Mesenchymal stem cell (in vitro differentiated cells and primary cell): ENCODE data around the gene MAN2B2.

Source experiments
- DNase-seq: peaks from one replicate; pipeline ENCODE4 v3.0.0-alpha.2; 2013
- H2AFZ ChIP-seq: one replicate; pipeline ENCODE4 v1.6.1; 2013; ENCODE audit warnings: low read depth, mild to moderate bottlenecking, control low read depth, inconsistent platforms, low read length, moderate library complexity
- H2AK5ac ChIP-seq: 2 replicates; pipeline ENCODE4 v1.6.1; 2013; ENCODE audit warnings: low read length, moderate library complexity, mild to moderate bottlenecking, inconsistent platforms; ENCODE audit not compliant: severe bottlenecking
- H2BK120ac ChIP-seq: one replicate; pipeline ENCODE4 v1.6.1; 2013; ENCODE audit warnings: low read depth, mild to moderate bottlenecking, inconsistent platforms, low read length, moderate library complexity
- H2BK12ac ChIP-seq, 2 experiments: one replicate each; pipeline ENCODE4 v1.6.1; 2013; ENCODE audit warnings: inconsistent platforms in 2 of 2, low read length in 2 of 2, mild to moderate bottlenecking in 2 of 2, moderate library complexity in 2 of 2, control low read depth in 1 of 2
- H2BK15ac ChIP-seq: one replicate; pipeline ENCODE4 v1.6.1; 2013; ENCODE audit warnings: mild to moderate bottlenecking, low read depth, inconsistent platforms; ENCODE audit not compliant: poor library complexity, severe bottlenecking
- H2BK5ac ChIP-seq: 2 replicates; pipeline ENCODE4 v1.6.1; 2013; ENCODE audit warnings: low read depth, mild to moderate bottlenecking, low read length, control low read depth, inconsistent platforms; ENCODE audit not compliant: poor library complexity, severe bottlenecking
- H3K14ac ChIP-seq, 2 experiments: one replicate each; pipeline ENCODE4 v1.6.1; 2013; ENCODE audit warnings: inconsistent platforms in 2 of 2, low read length in 2 of 2, control low read depth in 1 of 2, mild to moderate bottlenecking in 1 of 2, moderate library complexity in 1 of 2
- H3K18ac ChIP-seq, 2 experiments: one replicate each; pipeline ENCODE4 v1.6.1; 2013; ENCODE audit warnings: inconsistent platforms in 2 of 2, low read length in 2 of 2, control low read depth in 1 of 2, low read depth in 1 of 2, mild to moderate bottlenecking in 1 of 2
- H3K23ac ChIP-seq, 2 experiments: one replicate each; pipeline ENCODE4 v1.6.1; 2013; ENCODE audit warnings: inconsistent platforms in 2 of 2, low read length in 2 of 2, mild to moderate bottlenecking in 2 of 2, moderate library complexity in 2 of 2, control low read depth in 1 of 2
- H3K27ac ChIP-seq: 2 replicates; pipeline ENCODE4 v1.5.1; 2013; ENCODE audit warnings: mild to moderate bottlenecking, moderate library complexity, low read length, control low read depth, inconsistent platforms; ENCODE audit not compliant: poor library complexity, severe bottlenecking
- H3K27me3 ChIP-seq, 2 experiments: 2 replicates each; pipeline versions ENCODE4 v1.6.1 to v1.7.0; 2013; ENCODE audit warnings: low read length in 2 of 2, mild to moderate bottlenecking in 2 of 2, moderate library complexity in 2 of 2, control low read depth in 1 of 2, inconsistent platforms in 1 of 2; ENCODE audit not compliant: control insufficient read depth in 1 of 2, insufficient read depth in 1 of 2
- H3K36me3 ChIP-seq, 2 experiments: 2 replicates each; pipeline versions ENCODE4 v1.6.1 to v1.7.0; 2013; ENCODE audit warnings: low read length in 2 of 2, control low read depth in 1 of 2, inconsistent platforms in 1 of 2, low read depth in 1 of 2, mild to moderate bottlenecking in 1 of 2; ENCODE audit not compliant: insufficient read depth in 2 of 2, control insufficient read depth in 1 of 2
- H3K4ac ChIP-seq, 2 experiments: one replicate each; pipeline ENCODE4 v1.6.1; 2013; ENCODE audit warnings: inconsistent platforms in 2 of 2, low read length in 2 of 2, mild to moderate bottlenecking in 2 of 2, moderate library complexity in 2 of 2, control low read depth in 1 of 2, low read depth in 1 of 2
- H3K4me1 ChIP-seq: 2 replicates; pipeline ENCODE4 v1.6.1; 2013; ENCODE audit warnings: low read depth, low read length, control low read depth; ENCODE audit not compliant: control insufficient read depth, insufficient read depth
- H3K4me2 ChIP-seq: 2 replicates; pipeline ENCODE4 v1.6.1; 2013; ENCODE audit warnings: low read length, mild to moderate bottlenecking, inconsistent platforms; ENCODE audit not compliant: poor library complexity, severe bottlenecking
- H3K4me3 ChIP-seq, 2 experiments: 2 replicates each; pipeline versions ENCODE4 v1.5.1 to v1.7.0; 2013; ENCODE audit warnings: low read length in 2 of 2, mild to moderate bottlenecking in 2 of 2, control low read depth in 1 of 2, low read depth in 1 of 2; ENCODE audit not compliant: insufficient read depth in 1 of 2
- H3K79me1 ChIP-seq: replicated peaks from 2 replicates; pipeline ENCODE4 v1.6.1; 2013; ENCODE audit warnings: mild to moderate bottlenecking, control low read depth, low read length, inconsistent platforms; ENCODE audit not compliant: poor library complexity, severe bottlenecking
- H3K9ac ChIP-seq: 2 replicates; pipeline ENCODE4 v1.7.0; 2013; ENCODE audit warnings: mild to moderate bottlenecking, low read length, moderate library complexity
- H3K9me3 ChIP-seq: 2 replicates; pipeline ENCODE4 v1.7.0; 2013; ENCODE audit warnings: mild to moderate bottlenecking, low read length; ENCODE audit not compliant: control insufficient read depth
- H4K8ac ChIP-seq: one replicate; pipeline ENCODE4 v1.6.1; 2013; ENCODE audit warnings: inconsistent platforms, mild to moderate bottlenecking, low read length, moderate library complexity
- H4K91ac ChIP-seq: one replicate; pipeline ENCODE4 v1.6.1; 2013; ENCODE audit warnings: mild to moderate bottlenecking, low read length, inconsistent platforms
- WGBS: methylation state at CpG from one replicate; pipeline ENCODE4 v1.1.7; 2013; ENCODE audit warnings: mixed read lengths; 5-methylcytosine and 5-hydroxymethylcytosine counted together

Gene MAN2B2

GRCh38 chr4:6530964-6531363 is 44.0 kb upstream of the MAN2B2 start:
- Histone ChIP-seq H3K9me3 (no peaks in the 10 kb centered on the region), H3K4me2 (no peak overlapping the region), H3K18ac (no peak overlapping the region), H2BK5ac (no peak overlapping the region), H2BK12ac (no peak overlapping the region), H2BK15ac (no peak overlapping the region), H3K36me3 (no peaks in the 10 kb centered on the region), H4K91ac (no peak overlapping the region), H4K8ac (no peak overlapping the region), H2AK5ac (no peak overlapping the region), H2BK120ac (no peak overlapping the region), H2AFZ (no peak overlapping the region), H3K4me1 (no peaks in the 10 kb centered on the region), H3K79me1 (no peaks in the 10 kb centered on the region), H3K9ac (no peak overlapping the region), H3K4ac (no peak overlapping the region), H3K27me3 (peaks cover 5 to 11% of the 10 kb centered on the region in 2 experiments), H3K14ac (no peak overlapping the region), H3K27ac (no peak overlapping the region), H3K4me3 (no peak overlapping the region), H3K23ac (no peak overlapping the region)
- WGBS = 62% methylated on average over 9 of the region's 9 CpGs
- no peak for DNase-seq

GRCh38 chr4:6532102-6532501 is 42.9 kb upstream of the MAN2B2 start:
- Histone ChIP-seq H3K36me3 (no peaks in the 10 kb centered on the region), H3K23ac (no peak overlapping the region), H3K79me1 (no peaks in the 10 kb centered on the region), H4K91ac (no peak overlapping the region), H3K9me3 (no peaks in the 10 kb centered on the region), H3K18ac (no peak overlapping the region), H3K4me3 (no peak overlapping the region), H2AFZ (no peak overlapping the region), H3K4me2 (no peak overlapping the region), H2BK12ac (no peak overlapping the region), H3K4ac (no peak overlapping the region), H2BK120ac (no peak overlapping the region), H3K9ac (no peak overlapping the region), H3K4me1 (no peaks in the 10 kb centered on the region), H2BK15ac (no peak overlapping the region), H2BK5ac (no peak overlapping the region), H3K14ac (no peak overlapping the region), H3K27ac (no peak overlapping the region), H2AK5ac (no peak overlapping the region), H4K8ac (no peak overlapping the region), H3K27me3 (peaks cover 0 to 8% of the 10 kb centered on the region in 2 experiments)
- WGBS = 72% methylated on average over 3 of the region's 3 CpGs
- DNase-seq = no peak

GRCh38 chr4:6532658-6533057 is 42.3 kb upstream of the MAN2B2 start:
- no peak for DNase-seq

GRCh38 chr4:6534050-6534449 is 40.9 kb upstream of the MAN2B2 start:
- H4K8ac ChIP-seq = no peak overlapping the region
- H3K36me3 ChIP-seq = no peaks in the 10 kb centered on the region
- H3K23ac ChIP-seq = no peak overlapping the region
- no peak overlapping the region for H2AFZ ChIP-seq
- no peaks in the 10 kb centered on the region for H3K4me1 ChIP-seq
- H3K27ac ChIP-seq = no peak overlapping the region
- no peak overlapping the region for H2BK12ac ChIP-seq
- DNase-seq = no peak
- H3K9me3 ChIP-seq = no peaks in the 10 kb centered on the region
- no peak overlapping the region for H3K4me3 ChIP-seq
- H3K27me3 ChIP-seq = peaks cover 0 to 17% of the 10 kb centered on the region in 2 experiments
- no peak overlapping the region for H3K18ac ChIP-seq
- H3K79me1 ChIP-seq = no peaks in the 10 kb centered on the region
- H2BK15ac ChIP-seq = no peak overlapping the region
- H3K9ac ChIP-seq = no peak overlapping the region
- no peak overlapping the region for H3K4me2 ChIP-seq
- no peak overlapping the region for H3K14ac ChIP-seq
- H2BK120ac ChIP-seq = no peak overlapping the region
- H2BK5ac ChIP-seq = no peak overlapping the region
- whole genome bisulfite sequencing = 97% methylated on average over 1 of the region's 1 CpG
- H2AK5ac ChIP-seq = no peak overlapping the region
- H3K4ac ChIP-seq = no peak overlapping the region
- no peak overlapping the region for H4K91ac ChIP-seq

More at GRCh38 chr4:6532658-6533057, 42.3 kb upstream of the MAN2B2 start:
- H3K14ac ChIP-seq = no peak overlapping the region
- H3K79me1 ChIP-seq = no peaks in the 10 kb centered on the region
- H3K4me3 ChIP-seq = no peak overlapping the region
- H3K4me1 ChIP-seq = no peaks in the 10 kb centered on the region
- H4K91ac ChIP-seq = no peak overlapping the region
- no peak overlapping the region for H2AK5ac ChIP-seq
- no peak overlapping the region for H2BK5ac ChIP-seq
- no peak overlapping the region for H3K27ac ChIP-seq
- H3K9ac ChIP-seq = no peak overlapping the region
- no peaks in the 10 kb centered on the region for H3K36me3 ChIP-seq
- H2BK12ac ChIP-seq = no peak overlapping the region
- no peak overlapping the region for H4K8ac ChIP-seq
- peaks cover 0 to 8% of the 10 kb centered on the region in 2 experiments for H3K27me3 ChIP-seq
- H2BK120ac ChIP-seq = no peak overlapping the region
- no peak overlapping the region for H3K23ac ChIP-seq
- no peaks in the 10 kb centered on the region for H3K9me3 ChIP-seq
- WGBS = 77% methylated on average over 9 of the region's 9 CpGs
- no peak overlapping the region for H3K4me2 ChIP-seq
- H2BK15ac ChIP-seq = no peak overlapping the region
- no peak overlapping the region for H2AFZ ChIP-seq
- H3K18ac ChIP-seq = no peak overlapping the region
- H3K4ac ChIP-seq = no peak overlapping the region
